Activated CD8-positive, alpha-beta memory T cell treated with anti-CD3 and anti-CD28 coated beads for 4 hours (primary cell): ENCODE measurements around the gene PRDX5.

Experiments used
- DNase-seq, 2 donors: peaks; one replicate each; pipeline ENCODE4 v3.0.0-alpha.2; 2020; ENCODE audit warnings: low read depth in 2 of 2

The PRDX5 gene

GRCh38 chr11:64324692-64325469 is 7.0 kb downstream of the PRDX5 start:
- no peak for DNase-seq

GRCh38 chr11:64327375-64327774 is 9.5 kb downstream of the PRDX5 start:
- DNase-seq = no peak

DNA sequence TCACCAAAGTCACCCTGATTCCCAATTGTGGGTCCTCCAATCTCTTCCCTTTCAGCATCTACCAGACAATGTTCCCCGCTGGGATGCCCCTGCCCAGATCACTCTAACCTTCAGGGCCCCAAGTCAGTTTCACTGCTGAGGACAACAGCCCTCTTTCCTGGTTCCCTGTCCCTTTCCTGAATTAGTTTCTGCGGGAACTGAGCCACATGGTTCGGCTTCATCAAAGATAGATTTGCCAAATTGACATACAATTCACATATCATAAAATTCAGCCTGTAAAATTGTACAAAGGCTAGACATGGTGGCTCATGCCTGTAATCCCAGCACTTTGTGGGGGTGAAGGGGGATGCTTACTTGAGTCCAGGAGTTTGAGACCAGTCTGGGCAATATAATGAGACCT is 10.1 kb downstream of the PRDX5 start:
- no peak for DNase-seq

- DNase-seq = no peak
Measured at GRCh38 chr11:64330888-64331287, 13.0 kb downstream of the PRDX5 start.

DNA sequence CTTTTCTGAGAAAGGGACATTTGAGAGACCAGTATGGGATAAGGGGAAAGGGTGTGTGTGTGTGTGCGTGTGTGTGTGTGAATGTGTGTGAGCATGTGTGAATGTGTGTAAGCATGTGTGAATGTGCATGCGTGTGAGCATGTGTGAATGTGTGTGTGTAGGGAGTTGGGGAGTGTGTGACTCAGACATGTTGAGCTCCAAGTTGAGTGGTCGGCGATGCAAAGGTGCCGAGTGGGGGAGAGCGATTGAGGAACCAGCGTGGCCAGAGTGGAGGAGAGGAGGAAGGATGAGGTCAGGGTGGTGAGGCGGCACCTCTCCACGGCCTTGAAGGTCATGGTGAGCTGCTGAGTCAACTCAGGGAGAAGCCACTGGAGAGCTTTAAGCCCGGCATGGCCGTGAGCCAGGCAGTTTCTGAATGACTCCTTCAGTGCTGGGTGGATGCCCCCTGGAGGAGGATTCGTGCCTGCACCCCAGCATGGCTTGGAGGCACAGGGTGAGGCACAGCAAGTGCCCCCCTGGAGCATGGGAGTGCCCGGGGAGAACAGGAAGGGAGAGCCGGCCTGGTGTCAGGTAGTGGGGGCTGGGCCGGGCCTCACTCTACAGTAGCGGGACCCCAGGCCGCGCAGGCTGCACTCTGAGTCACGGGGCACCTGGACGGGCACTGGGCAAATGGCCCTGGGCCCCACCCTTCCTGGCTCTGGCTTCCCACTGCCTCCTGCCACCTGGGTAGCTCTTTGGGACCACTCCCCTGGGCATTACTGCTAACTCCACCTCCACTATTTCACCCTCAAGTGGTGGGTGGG is 13.8 kb downstream of the PRDX5 start:
- DNase-seq = peak; percentile 44 to 46

GRCh38 chr11:64333556-64333955 is 15.6 kb downstream of the PRDX5 start:
- DNase-seq = no peak

- DNase-seq = no peak
Measured at GRCh38 chr11:64334764-64335735, 17.1 kb downstream of the PRDX5 start.

DNA sequence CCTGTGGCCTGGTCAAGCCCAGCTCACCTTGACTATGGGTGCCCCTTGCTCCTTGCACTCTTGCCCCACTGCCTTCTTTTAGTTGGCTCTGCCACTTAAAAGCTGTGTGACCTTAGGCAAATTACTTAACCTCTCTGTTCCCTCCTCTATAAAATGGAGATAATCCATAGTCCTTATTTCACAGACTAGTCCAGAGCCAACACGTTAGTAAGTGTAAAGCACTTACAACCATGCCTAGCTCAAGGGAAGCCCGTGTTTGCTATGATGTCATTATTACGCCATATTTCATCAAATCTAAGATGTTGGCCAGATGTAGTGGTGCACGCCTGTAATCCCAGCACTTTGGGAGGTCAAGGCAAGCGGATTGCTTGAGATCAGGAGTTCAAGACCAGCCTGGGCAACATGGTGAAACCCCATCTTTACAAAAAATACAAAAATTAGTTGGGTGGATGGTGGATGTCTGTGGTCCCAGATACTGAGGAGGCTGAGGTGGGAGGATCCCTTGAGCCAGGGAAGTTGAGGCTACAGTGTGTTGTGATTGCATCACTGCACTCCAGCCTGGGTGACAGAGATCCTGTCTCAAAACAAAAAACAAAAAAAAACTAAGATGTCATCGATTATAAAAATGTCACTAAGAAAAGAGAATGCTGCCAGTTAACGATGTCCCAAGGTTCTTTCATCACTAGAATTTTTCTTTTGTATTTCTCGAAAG is 19.8 kb downstream of the PRDX5 start:
- no peak for DNase-seq

GRCh38 chr11:64338716-64339115 is 20.8 kb downstream of the PRDX5 start:
- DNase-seq = no peak

- DNase-seq = no peak
Measured at GRCh38 chr11:64339286-64339685, 21.4 kb downstream of the PRDX5 start.

DNA sequence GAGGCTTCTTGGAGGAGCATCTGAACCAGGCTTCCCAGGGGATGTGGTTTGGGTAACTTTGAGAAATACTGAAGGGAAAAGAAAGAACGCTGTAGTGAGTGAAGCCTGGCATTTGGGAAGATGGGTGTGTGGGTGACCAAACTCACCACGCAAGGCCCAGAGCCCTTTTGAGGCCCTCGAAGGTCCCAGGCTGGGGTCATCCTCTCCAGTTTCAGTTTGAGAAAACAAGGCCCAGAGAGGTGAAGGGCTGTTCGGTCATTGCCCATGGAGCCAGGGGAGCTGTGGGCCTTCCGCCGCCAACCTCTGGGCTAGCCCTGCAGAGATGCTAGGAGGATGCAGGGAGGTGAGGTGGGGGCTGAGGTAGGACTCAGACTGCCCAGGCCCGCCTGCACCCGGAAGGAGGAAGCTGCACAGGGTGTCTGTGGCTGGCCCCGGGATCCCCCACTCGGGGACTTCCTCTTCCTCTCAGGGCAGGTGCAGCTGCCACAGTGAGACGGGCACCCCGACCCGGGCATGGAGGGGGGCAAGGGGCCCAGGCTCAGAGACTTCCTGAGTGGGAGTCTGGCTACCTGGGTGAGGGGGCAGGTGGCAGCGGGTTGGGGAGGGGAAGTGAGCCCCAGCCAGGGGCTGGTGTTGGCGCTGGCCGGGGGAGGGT is 22.0 kb downstream of the PRDX5 start, which contains the start of gene CCDC88B:
CCDC88B (plus strand) TSS at position 451 of the 655 bp plus-strand sequence; CDS start at position 514, 63 bp downstream.
- peak; percentile 71 to 75 for DNase-seq

- DNase-seq = peak; percentile 63 to 70
Measured at GRCh38 chr11:64340671-64341335, 22.9 kb downstream of the PRDX5 start.

DNA sequence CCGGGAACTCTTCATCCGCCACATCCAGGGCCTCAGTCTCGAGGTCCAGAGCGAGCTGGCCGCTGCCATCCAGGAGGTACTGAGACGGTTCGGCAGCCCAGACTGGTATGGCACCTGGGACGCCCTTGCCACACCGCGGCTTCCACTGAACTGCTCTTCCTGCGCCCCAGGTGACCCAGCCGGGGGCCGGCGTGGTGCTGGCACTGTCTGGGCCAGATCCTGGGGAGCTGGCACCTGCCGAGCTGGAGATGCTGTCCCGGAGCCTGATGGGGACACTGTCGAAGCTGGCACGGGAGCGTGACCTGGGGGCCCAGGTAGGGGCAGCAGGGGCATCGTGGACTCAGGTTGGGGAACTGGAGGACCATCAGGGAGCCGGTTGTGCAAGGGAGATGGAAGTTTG is 23.5 kb downstream of the PRDX5 start:
- DNase-seq = no peak

GRCh38 chr11:64341851-64342791 is 24.2 kb downstream of the PRDX5 start:
- peak; percentile 73 to 76 for DNase-seq

GRCh38 chr11:64342869-64343745 is 25.2 kb downstream of the PRDX5 start:
- no peak for DNase-seq

- DNase-seq = no peak
Measured at GRCh38 chr11:64343767-64344559, 26.0 kb downstream of the PRDX5 start.

GRCh38 chr11:64344787-64345186 is 26.9 kb downstream of the PRDX5 start:
- no peak for DNase-seq
